ENCODE results near the gene TNNT2.

TNNT2 gene

DNA sequence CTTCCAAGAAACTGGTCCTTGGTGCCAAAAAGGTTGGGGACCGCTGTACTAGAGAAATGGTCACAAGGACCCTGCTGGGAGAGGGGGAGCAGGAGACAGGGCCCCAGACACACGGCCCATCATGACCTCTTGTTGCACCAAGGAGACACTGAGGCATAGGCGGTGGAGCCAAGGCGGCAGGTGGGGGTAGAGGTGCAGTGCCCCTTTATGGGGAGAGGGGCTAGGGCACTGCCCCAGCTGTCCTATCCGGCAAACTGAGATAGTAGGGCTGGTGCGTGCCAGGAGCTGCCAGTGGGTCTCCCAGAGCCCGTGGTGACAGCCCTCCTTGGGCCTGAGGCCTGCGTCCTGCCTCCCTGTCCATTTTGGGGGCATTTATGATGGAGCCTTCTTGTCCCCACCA lies 20.3 kb downstream of the TNNT2 start:
- TF ChIP-seq, protein P1, sequence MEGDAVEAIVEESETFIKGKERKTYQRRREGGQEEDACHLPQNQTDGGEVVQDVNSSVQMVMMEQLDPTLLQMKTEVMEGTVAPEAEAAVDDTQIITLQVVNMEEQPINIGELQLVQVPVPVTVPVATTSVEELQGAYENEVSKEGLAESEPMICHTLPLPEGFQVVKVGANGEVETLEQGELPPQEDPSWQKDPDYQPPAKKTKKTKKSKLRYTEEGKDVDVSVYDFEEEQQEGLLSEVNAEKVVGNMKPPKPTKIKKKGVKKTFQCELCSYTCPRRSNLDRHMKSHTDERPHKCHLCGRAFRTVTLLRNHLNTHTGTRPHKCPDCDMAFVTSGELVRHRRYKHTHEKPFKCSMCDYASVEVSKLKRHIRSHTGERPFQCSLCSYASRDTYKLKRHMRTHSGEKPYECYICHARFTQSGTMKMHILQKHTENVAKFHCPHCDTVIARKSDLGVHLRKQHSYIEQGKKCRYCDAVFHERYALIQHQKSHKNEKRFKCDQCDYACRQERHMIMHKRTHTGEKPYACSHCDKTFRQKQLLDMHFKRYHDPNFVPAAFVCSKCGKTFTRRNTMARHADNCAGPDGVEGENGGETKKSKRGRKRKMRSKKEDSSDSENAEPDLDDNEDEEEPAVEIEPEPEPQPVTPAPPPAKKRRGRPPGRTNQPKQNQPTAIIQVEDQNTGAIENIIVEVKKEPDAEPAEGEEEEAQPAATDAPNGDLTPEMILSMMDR (IDR thresholded peaks at IDR 0.05; ENCODE audit: borderline replicate concordance, insufficient read depth, low read depth, low read length), result no peak
- H3K4me3 ChIP-seq (ENCODE audit: low read depth, low read length), result no peak overlapping the region

DNA sequence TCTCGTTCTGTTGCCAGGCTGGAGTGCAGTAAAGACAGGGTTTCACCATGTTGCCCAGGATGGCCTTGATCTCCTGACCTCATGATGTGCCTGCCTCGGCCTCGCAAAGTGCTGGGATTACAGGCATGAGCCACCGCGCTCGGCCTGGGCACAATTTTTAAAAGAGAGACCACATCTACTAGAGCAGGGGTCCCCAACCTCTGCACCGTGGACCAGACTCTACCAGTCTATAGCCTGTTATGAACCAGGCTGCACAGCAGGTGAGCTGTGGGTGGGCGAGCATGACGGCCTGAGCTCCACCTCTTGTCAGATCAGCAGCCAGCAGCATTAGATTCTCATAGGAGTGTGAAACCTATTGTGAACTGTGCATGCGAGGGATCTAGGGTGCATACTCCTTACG lies 20.8 kb downstream of the TNNT2 start:
- no peak overlapping the region for H3K4me3 ChIP-seq (ENCODE audit: low read depth, low read length)

DNA sequence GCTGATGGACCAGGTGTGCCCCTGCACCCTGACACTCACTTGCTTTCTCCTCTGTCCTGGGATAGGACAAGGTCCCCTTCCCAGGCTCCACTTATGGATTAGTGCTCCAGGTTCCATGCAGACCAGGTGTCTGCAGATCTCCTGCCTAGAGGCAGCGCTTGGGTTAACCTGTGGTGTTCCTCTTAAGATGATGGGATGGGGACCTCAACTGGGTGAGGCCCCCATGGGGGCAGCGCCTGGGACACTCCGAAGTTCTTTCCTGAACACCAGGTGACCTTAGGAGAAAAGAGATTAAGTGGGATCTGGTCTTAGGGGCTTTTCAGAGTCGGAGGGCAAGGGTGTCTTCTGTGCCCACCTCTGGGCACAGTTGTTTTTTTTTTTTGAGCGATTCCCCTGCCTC lies 21.2 kb downstream of the TNNT2 start:
- no peak overlapping the region for H3K4me3 ChIP-seq (ENCODE audit: low read depth, low read length)
- TF ChIP-seq, protein P1 (IDR thresholded peaks at IDR 0.05; ENCODE audit: borderline replicate concordance, insufficient read depth, low read depth, low read length), result no peak

More for the DNA sequence above, 20.8 kb downstream of the TNNT2 start:
- TF ChIP-seq, protein P1 (IDR thresholded peaks at IDR 0.05; ENCODE audit: borderline replicate concordance, insufficient read depth, low read depth, low read length), result no peak

DNA sequence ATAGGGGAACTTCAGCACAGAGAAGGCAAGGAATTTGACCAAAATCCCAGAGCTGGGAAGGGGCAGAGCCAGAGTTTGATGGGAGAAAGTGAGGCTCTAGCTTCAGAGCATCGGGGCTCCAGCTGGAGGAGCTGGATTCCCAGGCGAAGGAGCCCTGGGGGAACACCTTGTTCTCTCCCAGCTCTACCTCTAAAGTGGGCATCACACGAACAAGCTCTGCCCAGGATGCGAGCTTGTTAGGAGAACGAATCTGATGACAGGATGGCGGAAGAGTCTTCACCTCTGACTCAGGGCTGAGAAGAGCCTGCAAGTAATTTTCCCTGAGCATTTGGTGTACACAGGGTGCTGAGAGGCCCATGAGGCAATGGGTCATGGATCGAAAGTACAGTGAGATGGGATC lies 22.0 kb downstream of the TNNT2 start:
- no peak overlapping the region for H3K4me3 ChIP-seq (ENCODE audit: low read depth, low read length)
- TF ChIP-seq, protein P1 (IDR thresholded peaks at IDR 0.05; ENCODE audit: borderline replicate concordance, insufficient read depth, low read depth, low read length), result no peak

DNA sequence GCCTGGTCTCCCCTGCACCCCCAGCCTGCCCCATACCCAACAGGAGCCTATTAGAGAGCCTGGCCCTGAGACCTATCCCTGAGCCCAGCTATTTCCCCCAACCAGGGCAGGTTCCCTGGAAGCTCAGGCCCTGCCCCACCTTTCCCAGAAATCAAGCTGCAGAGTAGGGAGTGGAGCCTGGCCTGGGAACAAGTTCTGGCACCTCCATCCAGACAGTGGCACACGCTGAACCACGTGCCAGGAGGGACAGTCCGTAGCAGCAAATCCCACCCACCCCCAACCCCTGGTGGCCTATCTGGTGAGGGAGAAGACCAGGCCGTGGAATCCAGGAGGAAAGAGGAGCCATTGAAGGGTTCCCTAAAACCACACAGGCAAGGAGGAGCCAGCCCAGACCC lies 22.6 kb downstream of the TNNT2 start:
- no peak overlapping the region for H3K4me3 ChIP-seq (ENCODE audit: low read depth, low read length)
- TF ChIP-seq, protein P1 (IDR thresholded peaks at IDR 0.05; ENCODE audit: borderline replicate concordance, insufficient read depth, low read depth, low read length), result no peak

DNA sequence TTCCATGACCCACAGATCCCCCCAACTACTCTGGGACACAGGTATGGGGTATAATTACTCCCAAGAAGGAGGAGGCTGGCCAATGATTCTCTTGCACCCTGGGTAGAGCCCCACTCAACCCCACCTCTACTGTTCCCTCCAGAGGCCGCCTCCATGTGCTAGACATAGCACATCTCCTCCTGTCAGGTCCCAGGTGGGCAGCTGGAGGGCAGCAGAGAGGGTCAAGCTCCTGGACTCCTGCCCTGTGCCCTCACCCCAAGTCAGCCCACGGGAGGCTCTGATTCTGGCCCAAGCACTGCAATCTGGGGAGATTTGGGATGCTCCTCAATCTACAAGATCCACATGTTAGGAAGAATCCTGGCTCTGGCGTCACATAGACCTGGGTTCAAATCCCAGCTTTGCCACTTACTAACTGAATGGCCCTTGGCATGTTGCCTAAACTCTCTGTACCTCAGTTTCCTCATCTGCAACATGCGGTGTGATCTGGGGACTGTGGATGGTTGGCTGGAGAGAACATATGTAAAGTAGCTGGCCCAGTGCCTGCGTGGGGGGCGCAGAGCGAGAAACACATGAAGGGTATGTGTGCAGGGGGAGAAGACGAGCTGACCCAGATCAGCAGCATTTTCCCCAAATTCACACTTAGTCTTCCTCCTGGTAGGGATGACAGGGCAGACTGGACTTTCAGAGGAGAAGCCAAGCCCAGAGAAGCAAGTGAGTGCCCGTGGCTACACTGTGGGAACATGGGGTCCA lies 23.2 kb downstream of the TNNT2 start:
- TF ChIP-seq, protein P1 (IDR thresholded peaks at IDR 0.05; ENCODE audit: borderline replicate concordance, insufficient read depth, low read depth, low read length), result no peak
- H3K4me3 ChIP-seq (ENCODE audit: low read depth, low read length), result no peak overlapping the region
